ENCODE measurements around the gene PARD3.

- TF ChIP-seq CTCF (IDR thresholded peaks at IDR 0.05) (no peak), POLR2A (IDR thresholded peaks at IDR 0.05) (no peak)
These were observed 377.2 kb downstream of the PARD3 start for GRCh38 chr10:34437906-34438305.
